Activated T-cell treated with anti-CD3 and anti-CD28 coated beads for 48 hours (primary cell): ENCODE data around the gene CAPSL.
"Not testable (repeated sequence)": the region's sequence is repeated elsewhere in the genome, so short reads cannot be mapped to it uniquely, and the experiment has no call there.

Experiments used
- DNase-seq: peaks from one replicate; pipeline ENCODE4 v3.0.0-alpha.2; 2020; ENCODE audit warnings: low read depth

The CAPSL gene

DNA sequence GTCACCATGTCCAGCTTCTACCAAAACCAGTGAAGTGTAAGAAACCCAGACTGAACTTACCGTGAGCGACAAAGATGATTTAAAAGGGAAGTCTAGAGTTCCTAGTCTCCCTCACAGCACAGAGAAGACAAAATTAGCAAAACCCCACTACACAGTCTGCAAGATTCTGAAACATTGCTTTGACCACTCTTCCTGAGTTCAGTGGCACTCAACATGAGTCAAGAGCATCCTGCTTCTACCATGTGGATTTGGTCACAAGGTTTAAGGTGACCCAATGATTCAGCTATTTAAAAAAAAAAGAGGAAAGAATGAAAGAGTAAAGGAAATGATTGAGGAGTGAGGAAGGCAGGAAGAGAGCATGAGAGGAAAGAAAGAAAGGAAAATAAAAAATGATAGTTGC is 62.0 kb downstream of the CAPSL start:
- DNase-seq = no peak

DNA sequence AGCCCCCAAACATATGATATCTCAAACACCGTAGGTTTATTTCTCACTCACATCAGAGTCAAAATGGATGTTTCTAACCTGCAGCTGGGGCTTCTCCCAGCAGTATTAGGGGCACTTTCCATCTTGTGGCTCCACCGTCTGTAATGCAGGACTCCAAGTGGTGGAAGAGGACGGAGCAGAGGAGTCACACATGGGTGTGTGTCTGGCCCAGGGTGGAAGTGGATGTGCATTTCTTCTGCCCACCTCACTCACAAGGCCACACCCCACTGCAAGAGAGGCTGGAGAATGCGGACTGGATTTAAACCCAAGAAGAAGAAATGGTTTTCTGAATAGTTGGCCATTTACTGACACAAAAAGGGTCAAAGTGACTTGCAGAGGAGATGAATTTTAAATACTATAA is 67.8 kb downstream of the CAPSL start:
- no peak for DNase-seq

DNA sequence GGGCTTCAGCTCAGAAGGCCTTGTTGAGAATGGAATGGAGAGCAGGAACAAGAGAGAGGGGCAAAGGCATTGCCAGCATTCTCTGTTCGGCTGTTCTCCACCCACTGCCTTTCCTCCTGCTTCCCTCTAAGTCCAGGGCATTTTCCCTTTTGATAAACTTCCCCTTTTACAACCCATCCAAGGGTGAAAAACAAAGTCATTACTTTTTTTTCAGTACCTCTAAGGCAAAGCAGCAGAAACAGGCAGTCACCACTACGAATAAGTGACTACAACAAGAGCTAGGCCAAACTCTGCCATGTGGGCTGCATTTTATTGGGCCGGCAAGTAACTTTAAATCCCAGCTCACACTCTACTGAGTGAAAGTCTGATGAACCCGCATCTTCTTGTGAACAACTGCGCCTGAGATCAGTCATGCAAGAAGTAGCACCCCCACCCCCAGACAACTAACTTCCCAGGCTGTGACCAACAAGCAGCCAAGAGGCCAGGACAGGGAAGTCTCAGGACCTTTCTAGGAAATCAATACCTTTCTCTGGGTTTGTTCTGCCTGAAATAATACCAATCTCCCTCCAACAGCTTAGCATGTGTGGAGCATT is 68.6 kb downstream of the CAPSL start:
- no peak for DNase-seq

DNA sequence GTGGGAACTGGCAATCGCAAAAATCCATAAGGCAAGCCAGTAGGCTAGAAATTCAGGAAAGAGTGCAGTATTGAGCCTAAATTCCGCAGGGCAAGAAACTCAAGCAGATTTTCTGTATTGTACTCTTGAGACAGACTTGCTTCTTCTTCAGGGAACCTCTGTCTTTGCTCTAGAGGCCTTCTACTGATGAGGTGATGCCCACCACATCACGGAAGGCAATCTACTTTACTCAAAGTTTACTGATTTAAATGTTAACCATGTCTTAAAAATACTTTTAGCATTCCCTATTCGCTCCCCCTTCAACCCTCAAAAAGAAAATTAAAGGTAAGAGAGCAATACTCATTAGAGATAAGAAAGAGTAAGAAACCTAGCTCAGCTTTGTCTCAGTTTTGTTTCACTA is 70.4 kb downstream of the CAPSL start:
- DNase-seq = no peak

DNA sequence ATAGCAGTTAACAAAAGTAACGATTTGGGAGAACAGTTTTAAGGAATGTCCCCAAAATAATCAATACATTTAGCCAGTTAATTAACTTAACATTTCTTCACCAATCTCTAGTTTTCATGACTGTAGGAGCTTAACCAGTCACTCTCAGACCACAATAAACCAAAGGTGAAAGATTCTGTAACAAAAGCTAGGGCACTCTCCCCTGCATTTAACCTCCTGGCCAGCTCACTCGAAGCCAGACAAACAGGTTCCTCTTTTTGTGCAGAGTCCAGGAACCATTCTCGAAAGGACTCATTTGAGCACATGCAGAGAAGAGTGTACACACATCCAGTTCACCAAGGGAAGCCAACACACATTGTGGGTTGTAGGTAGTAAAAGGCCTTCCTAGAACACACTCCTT is 75.3 kb downstream of the CAPSL start:
- DNase-seq = no peak

DNA sequence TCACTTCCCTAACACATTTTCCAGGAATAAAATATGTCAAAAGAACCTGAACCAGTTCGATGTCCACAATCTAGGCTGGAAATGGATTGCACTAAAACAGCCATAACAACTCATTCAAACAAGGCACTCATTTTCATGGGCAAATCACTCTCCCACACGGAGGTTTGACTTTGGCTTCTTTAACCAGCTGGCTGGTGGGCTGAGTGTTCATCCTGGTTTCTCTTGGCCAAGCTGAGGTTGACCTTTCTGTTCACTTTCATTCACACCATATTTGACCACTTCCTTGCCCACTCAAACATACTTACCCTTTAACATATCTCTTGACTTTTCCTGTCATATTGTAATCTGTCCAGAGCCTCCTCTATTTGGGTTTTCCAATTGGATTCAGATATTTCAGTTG is 76.3 kb downstream of the CAPSL start:
- DNase-seq = no peak

DNA sequence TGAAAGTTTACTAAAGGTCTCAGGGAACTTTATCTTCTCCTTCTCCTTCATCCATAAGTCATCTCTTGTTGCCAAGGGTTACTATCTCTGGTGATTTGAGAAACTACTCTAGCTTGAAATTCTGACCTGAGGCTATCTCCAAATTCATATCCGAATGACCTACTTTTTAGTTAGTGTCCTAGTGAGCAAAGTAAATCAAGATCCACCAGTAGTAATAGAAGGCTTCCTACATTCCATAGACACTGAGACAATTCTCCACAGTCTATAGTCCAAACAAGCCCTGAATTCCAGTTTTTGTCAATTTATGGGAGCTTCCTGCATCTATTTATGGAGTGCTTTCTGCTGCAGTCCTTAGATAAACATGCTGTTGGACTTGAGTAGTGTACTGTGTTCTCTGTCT is 76.7 kb downstream of the CAPSL start:
- no peak for DNase-seq

DNA sequence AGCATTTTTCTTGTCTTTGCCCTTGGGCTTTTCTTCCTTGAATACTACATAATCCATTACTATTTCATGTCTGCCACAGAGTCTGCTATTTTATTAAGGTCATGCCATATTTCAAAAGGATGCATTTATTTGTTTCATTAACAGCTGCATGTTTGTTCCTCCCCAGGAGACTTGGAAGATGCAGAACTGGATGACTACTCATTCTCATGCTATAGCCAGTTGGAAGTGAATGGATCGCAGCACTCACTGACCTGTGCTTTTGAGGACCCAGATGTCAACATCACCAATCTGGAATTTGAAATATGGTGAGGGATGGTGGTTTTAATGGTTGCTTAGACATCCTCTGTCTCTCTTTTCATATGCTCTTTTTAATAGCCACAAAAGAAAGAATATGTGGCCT is 77.7 kb downstream of the CAPSL start:
- no peak for DNase-seq

DNA sequence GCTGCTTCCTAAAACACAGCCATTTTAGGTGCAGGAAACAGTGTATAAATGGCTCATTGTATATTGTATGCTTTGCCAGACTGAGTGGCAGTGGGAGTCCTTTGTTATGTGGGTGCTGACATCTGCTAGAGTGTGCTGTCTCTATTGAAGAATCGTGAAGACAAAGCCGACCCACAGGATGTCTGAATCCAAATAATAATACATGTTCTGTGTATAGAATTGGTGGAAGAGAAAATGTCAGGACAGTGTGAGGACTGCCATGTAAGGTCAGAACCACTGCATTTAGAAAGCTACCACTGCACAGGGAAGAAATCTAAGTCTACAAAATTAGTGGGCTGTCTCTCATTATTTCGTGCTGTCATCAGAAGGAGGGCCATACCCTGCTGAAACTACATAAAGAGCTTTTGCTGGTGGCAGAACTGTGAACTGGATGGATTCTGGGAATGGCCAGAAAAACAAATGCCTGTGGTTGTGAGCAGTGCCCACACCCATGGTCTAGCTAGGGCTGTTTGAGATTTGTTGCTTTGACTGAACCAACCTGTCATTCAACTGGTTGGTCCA is 79.2 kb downstream of the CAPSL start:
- no peak for DNase-seq

DNA sequence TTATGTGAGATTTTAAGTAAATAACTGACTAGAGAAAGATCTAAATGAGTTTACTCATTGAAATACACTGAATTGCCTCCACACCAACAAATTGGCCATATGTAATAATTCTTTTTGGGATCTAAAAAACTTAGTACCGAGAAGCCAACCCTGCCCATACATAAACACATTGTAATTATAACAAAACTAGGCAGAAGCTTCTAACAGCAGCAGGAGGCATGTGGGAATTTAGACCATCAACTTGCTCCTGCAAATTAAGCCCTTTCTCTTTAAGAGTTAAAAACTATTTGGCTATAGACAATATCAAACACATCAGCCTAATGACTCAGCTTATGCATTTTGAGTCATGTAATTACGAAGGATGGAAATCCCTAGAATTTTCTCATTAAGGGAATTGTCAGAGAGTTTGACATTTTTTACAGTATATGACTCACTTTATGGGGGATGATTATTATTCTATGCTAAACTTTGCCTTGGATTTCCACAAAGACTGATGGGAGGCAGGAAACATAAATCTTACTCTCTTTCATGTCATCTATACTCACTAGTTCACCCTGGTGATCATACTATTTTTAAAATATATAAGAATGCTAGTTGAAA is 80.7 kb downstream of the CAPSL start:
- no peak for DNase-seq

DNA sequence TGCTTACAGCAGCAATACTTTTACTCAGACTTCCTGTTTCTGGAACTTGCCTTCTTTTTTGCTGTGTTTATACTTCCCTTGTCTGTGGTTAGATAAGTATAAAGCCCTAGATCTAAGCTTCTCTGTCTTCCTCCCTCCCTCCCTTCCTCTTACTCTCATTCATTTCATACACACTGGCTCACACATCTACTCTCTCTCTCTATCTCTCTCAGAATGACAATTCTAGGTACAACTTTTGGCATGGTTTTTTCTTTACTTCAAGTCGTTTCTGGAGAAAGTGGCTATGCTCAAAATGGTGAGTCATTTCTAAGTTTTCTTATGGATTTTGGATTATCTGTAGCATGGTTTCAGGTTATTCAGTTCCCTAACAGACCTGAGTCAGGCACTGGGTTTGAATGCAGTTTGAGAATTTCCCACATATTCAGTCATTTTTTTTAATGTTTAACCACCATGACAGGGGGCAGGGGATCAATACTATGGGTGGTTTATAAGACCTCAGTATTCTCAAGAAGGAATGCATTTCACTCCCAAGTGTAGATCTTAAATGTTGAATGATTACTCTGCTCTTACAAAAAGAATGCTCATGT is 81.6 kb downstream of the CAPSL start, which contains the start of gene IL7R:
Gene IL7R (plus strand): TSS at position 127 of the 587 bp plus-strand sequence. CDS start 87 bp downstream, at position 214.
- DNase-seq = no peak

DNA sequence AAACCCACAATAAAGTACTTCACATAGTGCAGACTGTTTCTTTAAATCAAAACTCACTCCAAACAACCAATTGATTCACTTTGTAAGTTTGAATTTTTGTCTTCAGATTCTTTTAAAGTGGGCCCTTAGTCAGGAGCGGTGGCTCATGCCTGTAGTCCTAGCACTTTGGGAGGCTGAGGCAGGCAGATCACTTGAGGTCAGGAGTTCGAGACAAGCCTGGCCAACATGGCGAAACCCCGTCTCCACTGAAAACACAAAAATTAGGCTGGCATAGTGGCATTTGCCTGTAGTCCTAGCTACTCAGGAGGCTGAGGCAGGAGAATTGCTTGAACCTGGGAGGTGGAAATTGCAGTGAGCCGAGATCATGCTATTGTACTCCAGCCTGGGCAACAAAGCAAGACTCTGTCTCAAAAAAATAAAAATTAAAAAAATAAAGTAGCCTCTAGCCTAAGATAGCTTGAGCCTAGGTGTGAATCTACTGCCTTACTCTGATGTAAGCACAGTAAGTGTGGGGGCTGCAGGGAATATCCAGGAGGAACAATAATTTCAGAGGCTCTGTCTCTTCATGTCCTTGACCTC is 82.1 kb downstream of the CAPSL start:
- not testable (repeated sequence) for DNase-seq

DNA sequence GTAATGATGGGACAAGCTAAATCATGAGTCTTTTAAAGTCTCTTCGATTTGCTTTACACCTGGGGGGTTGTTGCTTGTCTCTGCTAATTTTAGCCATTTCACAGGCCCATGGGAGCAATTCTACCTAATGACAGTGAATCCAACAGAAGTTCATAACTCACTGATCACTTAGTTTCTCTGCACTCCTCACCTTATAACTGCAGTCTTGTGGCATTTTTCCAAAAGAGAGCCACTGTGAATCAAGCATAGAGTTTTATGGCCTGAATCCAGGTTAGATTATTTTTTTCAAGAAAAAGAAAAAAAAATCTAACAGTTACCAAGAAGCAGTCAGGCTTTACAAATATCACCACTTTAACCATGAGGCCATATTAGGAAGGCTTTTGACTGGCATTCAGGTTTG is 83.2 kb downstream of the CAPSL start:
- no peak for DNase-seq
